Trophoblast cell (in vitro differentiated cells and primary cell): ENCODE measurements around the gene DEPDC4.

Experiments
- DNase-seq, 2 donors: peaks; one replicate each; pipeline ENCODE4 v3.0.0-alpha.2; 2016
- H2AFZ ChIP-seq: 2 replicates; pipeline ENCODE4 v1.6.1; 2013; ENCODE audit warnings: low read length, moderate library complexity, mild to moderate bottlenecking; ENCODE audit not compliant: insufficient read depth, poor library complexity
- H2AK5ac ChIP-seq: 2 replicates; pipeline ENCODE4 v1.6.1; 2013; ENCODE audit warnings: mild to moderate bottlenecking, low read length
- H2BK120ac ChIP-seq: 2 replicates; pipeline ENCODE4 v1.6.1; 2013; ENCODE audit warnings: low read length, mild to moderate bottlenecking, moderate library complexity; ENCODE audit not compliant: insufficient read depth, poor library complexity
- H2BK12ac ChIP-seq: 2 replicates; pipeline ENCODE4 v1.6.1; 2013; ENCODE audit warnings: mild to moderate bottlenecking, low read length, moderate library complexity
- H2BK5ac ChIP-seq: 2 replicates; pipeline ENCODE4 v1.6.1; 2013; ENCODE audit warnings: low read length, low read depth, moderate library complexity, mild to moderate bottlenecking; ENCODE audit not compliant: poor library complexity
- H3K14ac ChIP-seq: 2 replicates; pipeline ENCODE4 v1.6.1; 2013; ENCODE audit warnings: mild to moderate bottlenecking, low read length
- H3K18ac ChIP-seq: 2 replicates; pipeline ENCODE4 v1.6.1; 2013; ENCODE audit warnings: mild to moderate bottlenecking, low read length
- H3K23ac ChIP-seq: 2 replicates; pipeline ENCODE4 v1.6.1; 2013; ENCODE audit warnings: low read length
- H3K27ac ChIP-seq: 2 replicates; pipeline ENCODE4 v1.5.1; 2013; ENCODE audit warnings: low read depth, mild to moderate bottlenecking, inconsistent platforms, low read length, moderate library complexity
- H3K27me3 ChIP-seq: 2 replicates; pipeline ENCODE4 v1.6.1; 2013; ENCODE audit warnings: inconsistent platforms, mild to moderate bottlenecking, low read length, moderate library complexity; ENCODE audit not compliant: insufficient read depth
- H3K36me3 ChIP-seq, 2 experiments: 1 replicate in 1 of 2; 2 replicates in 1 of 2; pipeline ENCODE4 v1.6.1; 2013; ENCODE audit warnings: low read length in 2 of 2, mild to moderate bottlenecking in 2 of 2, moderate library complexity in 1 of 2; ENCODE audit not compliant: insufficient read depth in 2 of 2, control insufficient read depth in 1 of 2
- H3K4ac ChIP-seq: 2 replicates; pipeline ENCODE4 v1.6.1; 2013; ENCODE audit warnings: low read depth, mild to moderate bottlenecking, low read length, moderate library complexity
- H3K4me1 ChIP-seq, 2 experiments: 1 replicate in 1 of 2; 2 replicates in 1 of 2; pipeline ENCODE4 v1.6.1; 2013; ENCODE audit warnings: low read length in 2 of 2, mild to moderate bottlenecking in 2 of 2, moderate library complexity in 1 of 2; ENCODE audit not compliant: insufficient read depth in 2 of 2, control insufficient read depth in 1 of 2
- H3K4me2 ChIP-seq: 2 replicates; pipeline ENCODE4 v1.6.1; 2013; ENCODE audit warnings: inconsistent platforms, mild to moderate bottlenecking, low read length, moderate library complexity
- H3K4me3 ChIP-seq: 2 replicates; pipeline ENCODE4 v1.5.1; 2013; ENCODE audit warnings: mild to moderate bottlenecking, low read depth, low read length, inconsistent platforms
- H3K79me1 ChIP-seq: one replicate; pipeline ENCODE4 v1.6.1; 2013; ENCODE audit warnings: low read length
- H3K79me2 ChIP-seq: 2 replicates; pipeline ENCODE4 v1.6.1; 2013; ENCODE audit warnings: low read length, mild to moderate bottlenecking; ENCODE audit not compliant: control insufficient read depth, insufficient read depth, poor library complexity
- H3K9ac ChIP-seq: 2 replicates; pipeline ENCODE4 v1.6.1; 2013; ENCODE audit warnings: mild to moderate bottlenecking, low read length
- H3K9me3 ChIP-seq: 2 replicates; pipeline ENCODE4 v1.6.1; 2013; ENCODE audit warnings: low read depth, mild to moderate bottlenecking, control low read depth, inconsistent platforms, low read length; ENCODE audit not compliant: insufficient read depth
- H4K12ac ChIP-seq: 2 replicates; pipeline ENCODE4 v1.6.1; 2013; ENCODE audit warnings: low read depth, mild to moderate bottlenecking, low read length, moderate library complexity
- H4K8ac ChIP-seq: 2 replicates; pipeline ENCODE4 v1.6.1; 2013; ENCODE audit warnings: low read depth, mild to moderate bottlenecking, low read length, moderate library complexity
- H4K91ac ChIP-seq: one replicate; pipeline ENCODE4 v1.6.1; 2013; ENCODE audit warnings: low read depth, mild to moderate bottlenecking, low read length, moderate library complexity
- WGBS: extraction: QIAGEN DNeasy Blood & Tissue Kit; methylation state at CpG from one replicate; pipeline ENCODE4 v1.1.7; 2013; ENCODE audit warnings: missing lambda C conversion rate; ENCODE audit not compliant: insufficient read length, insufficient coverage; ENCODE audit errors: extremely low coverage; 5-methylcytosine and 5-hydroxymethylcytosine counted together

DEPDC4 gene

GRCh38 chr12:100216337-100216736 lies 50.5 kb downstream of the DEPDC4 start:
- H3K79me2 ChIP-seq: no peaks in the 10 kb centered on the region
- no peaks in the 10 kb centered on the region for H3K27me3 ChIP-seq
- no peak for DNase-seq
- H3K14ac ChIP-seq: no peak overlapping the region
- no peak overlapping the region for H2BK5ac ChIP-seq
- H3K4me1 ChIP-seq: no peaks in the 10 kb centered on the region
- no peak overlapping the region for H3K27ac ChIP-seq
- no peak overlapping the region for H3K4me2 ChIP-seq
- H3K18ac ChIP-seq: no peak overlapping the region
- no peaks in the 10 kb centered on the region for H3K79me1 ChIP-seq
- H2BK12ac ChIP-seq: no peak overlapping the region
- H2AFZ ChIP-seq: no peak overlapping the region
- H4K12ac ChIP-seq: no peak overlapping the region
- H2BK120ac ChIP-seq: no peak overlapping the region
- no CpG with 5 or more reads among the region's 4 CpGs for WGBS
- H2AK5ac ChIP-seq: no peak overlapping the region
- H3K9ac ChIP-seq: no peak overlapping the region
- H3K9me3 ChIP-seq: no peaks in the 10 kb centered on the region
- no peak overlapping the region for H4K91ac ChIP-seq
- H3K4ac ChIP-seq: no peak overlapping the region
- no peak overlapping the region for H4K8ac ChIP-seq
- H3K23ac ChIP-seq: no peak overlapping the region
- H3K36me3 ChIP-seq: peaks cover 9 to 16% of the 10 kb centered on the region in 2 experiments
- H3K4me3 ChIP-seq: no peak overlapping the region

DNA sequence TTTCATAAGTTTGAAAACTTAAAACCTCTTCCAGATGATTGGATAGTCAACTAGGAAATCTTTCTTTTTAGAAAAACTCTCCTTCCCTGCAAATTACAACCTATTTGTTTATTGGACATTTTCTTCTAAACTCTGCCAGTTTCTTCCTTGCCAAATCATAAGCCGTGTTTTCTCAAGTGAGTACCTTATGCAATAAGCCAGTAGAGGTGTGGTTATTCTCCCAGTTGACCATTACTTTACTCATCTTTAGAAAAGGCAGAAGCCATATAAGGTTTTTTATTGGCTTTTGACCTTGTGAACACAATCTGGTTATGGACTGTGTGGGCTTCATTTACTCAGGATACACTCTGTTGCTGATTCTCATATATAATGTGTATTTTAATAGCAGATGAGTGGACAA lies 51.7 kb downstream of the DEPDC4 start:
- Histone ChIP-seq H4K91ac (no peak overlapping the region), H2AK5ac (no peak overlapping the region), H2AFZ (no peak overlapping the region), H4K8ac (no peak overlapping the region), H3K14ac (no peak overlapping the region), H3K27ac (no peak overlapping the region), H3K4me1 (no peaks in the 10 kb centered on the region), H3K23ac (no peak overlapping the region), H3K9ac (no peak overlapping the region), H3K36me3 (peaks cover 10 to 15% of the 10 kb centered on the region in 2 experiments), H2BK12ac (no peak overlapping the region), H3K4me2 (no peak overlapping the region), H2BK120ac (no peak overlapping the region), H3K79me1 (no peaks in the 10 kb centered on the region), H3K79me2 (no peaks in the 10 kb centered on the region), H2BK5ac (no peak overlapping the region), H3K4me3 (no peak overlapping the region), H4K12ac (no peak overlapping the region), H3K18ac (no peak overlapping the region), H3K9me3 (no peaks in the 10 kb centered on the region), H3K4ac (no peak overlapping the region), H3K27me3 (no peaks in the 10 kb centered on the region)
- DNase-seq: no peak
- WGBS: no CpG with 5 or more reads among the region's 1 CpG

GRCh38 chr12:100214518-100214917 lies 52.4 kb downstream of the DEPDC4 start:
- H2AFZ ChIP-seq: no peak overlapping the region
- no peak overlapping the region for H2AK5ac ChIP-seq
- no peak overlapping the region for H3K4me3 ChIP-seq
- H3K79me2 ChIP-seq: no peaks in the 10 kb centered on the region
- no peaks in the 10 kb centered on the region for H3K4me1 ChIP-seq
- H3K79me1 ChIP-seq: no peaks in the 10 kb centered on the region
- no peak overlapping the region for H3K14ac ChIP-seq
- H3K9me3 ChIP-seq: no peaks in the 10 kb centered on the region
- H3K36me3 ChIP-seq: peaks cover 10 to 15% of the 10 kb centered on the region in 2 experiments
- H4K8ac ChIP-seq: no peak overlapping the region
- WGBS: no CpG with 5 or more reads among the region's 2 CpGs
- no peak overlapping the region for H2BK12ac ChIP-seq
- H4K91ac ChIP-seq: no peak overlapping the region
- no peak overlapping the region for H3K4me2 ChIP-seq
- H2BK5ac ChIP-seq: no peak overlapping the region
- DNase-seq: no peak
- no peak overlapping the region for H3K4ac ChIP-seq
- H3K18ac ChIP-seq: no peak overlapping the region
- H3K23ac ChIP-seq: no peak overlapping the region
- no peak overlapping the region for H2BK120ac ChIP-seq
- H3K27me3 ChIP-seq: no peaks in the 10 kb centered on the region
- H4K12ac ChIP-seq: no peak overlapping the region
- no peak overlapping the region for H3K27ac ChIP-seq
- H3K9ac ChIP-seq: no peak overlapping the region

- Histone ChIP-seq H3K4me2 (no peak overlapping the region), H3K14ac (no peak overlapping the region), H4K91ac (no peak overlapping the region), H3K79me1 (no peaks in the 10 kb centered on the region), H3K9ac (no peak overlapping the region), H4K12ac (no peak overlapping the region), H3K4me1 (no peaks in the 10 kb centered on the region), H3K79me2 (no peaks in the 10 kb centered on the region), H2BK12ac (no peak overlapping the region), H3K4ac (no peak overlapping the region), H3K27me3 (no peaks in the 10 kb centered on the region), H2BK120ac (no peak overlapping the region), H4K8ac (no peak overlapping the region), H2AFZ (no peak overlapping the region), H3K9me3 (no peaks in the 10 kb centered on the region), H2BK5ac (no peak overlapping the region), H2AK5ac (no peak overlapping the region), H3K23ac (no peak overlapping the region), H3K4me3 (no peak overlapping the region), H3K27ac (no peak overlapping the region), H3K18ac (no peak overlapping the region), H3K36me3 (peaks cover 19 to 21% of the 10 kb centered on the region in 2 experiments)
- WGBS: no CpG with 5 or more reads among the region's 5 CpGs
- no peak for DNase-seq
Measured at GRCh38 chr12:100213016-100213891, 53.6 kb downstream of the DEPDC4 start.
